ENCODE results near the gene ZNF575.
"Not testable (repeated sequence)": the region's sequence is repeated elsewhere in the genome, so short reads cannot be mapped to it uniquely, and the experiment has no call there.

The ZNF575 gene

GRCh38 chr19:43511324-43511723, 21.7 kb upstream of the ZNF575 start:
- DNase-seq: no peak

GRCh38 chr19:43512399-43512798, 20.6 kb upstream of the ZNF575 start:
- DNase-seq: not testable (repeated sequence)

DNA sequence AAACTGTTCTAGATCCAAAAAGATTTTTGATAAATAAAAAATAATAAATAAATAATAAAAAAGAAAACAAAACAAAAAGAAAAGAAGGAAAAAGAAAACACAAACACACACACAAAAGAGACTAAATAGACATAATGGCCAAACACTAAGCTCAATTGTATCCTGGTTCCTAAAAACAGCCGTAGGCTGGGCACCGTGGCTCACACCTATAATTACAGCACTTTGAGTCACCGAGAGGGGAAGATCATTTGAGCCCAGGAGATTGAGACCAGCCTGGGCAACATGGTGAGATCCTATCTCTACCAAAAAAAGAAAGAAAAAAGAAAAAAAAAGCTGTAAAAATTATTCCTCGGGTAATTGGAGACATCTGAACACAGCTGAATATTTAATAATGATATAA, 14.9 kb upstream of the ZNF575 start:
- no peak for DNase-seq

DNA sequence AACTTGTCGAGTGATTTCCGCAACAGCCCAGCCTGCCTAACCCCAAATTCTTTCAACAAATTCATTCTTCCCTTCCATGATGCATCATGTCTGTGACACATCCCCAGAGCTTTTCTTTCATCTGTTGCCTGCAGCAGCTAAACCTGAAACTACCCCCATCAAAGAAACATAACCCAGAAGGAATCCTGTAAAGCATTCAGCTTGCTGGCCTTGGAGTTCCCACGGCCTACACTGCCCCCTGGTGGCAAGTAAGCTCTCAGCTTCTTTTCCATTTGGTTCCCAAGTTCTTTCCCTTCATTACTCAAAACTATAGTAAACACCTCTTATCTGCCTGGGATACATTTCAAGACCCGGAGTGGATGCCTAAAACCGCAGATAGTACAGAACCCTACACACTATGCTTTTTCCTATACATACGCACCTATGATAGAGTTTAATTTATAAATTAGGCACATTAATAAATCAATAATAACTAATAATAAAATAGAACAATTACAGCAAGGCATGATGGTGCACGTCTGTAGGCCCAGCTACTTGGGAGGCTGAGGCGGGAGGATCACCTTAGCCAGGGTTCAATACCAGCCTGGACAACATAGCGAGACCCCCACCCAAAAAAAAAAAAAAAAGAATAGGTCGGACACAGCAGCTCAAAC, 13.4 kb upstream of the ZNF575 start:
- peak; percentile 80 for DNase-seq

DNA sequence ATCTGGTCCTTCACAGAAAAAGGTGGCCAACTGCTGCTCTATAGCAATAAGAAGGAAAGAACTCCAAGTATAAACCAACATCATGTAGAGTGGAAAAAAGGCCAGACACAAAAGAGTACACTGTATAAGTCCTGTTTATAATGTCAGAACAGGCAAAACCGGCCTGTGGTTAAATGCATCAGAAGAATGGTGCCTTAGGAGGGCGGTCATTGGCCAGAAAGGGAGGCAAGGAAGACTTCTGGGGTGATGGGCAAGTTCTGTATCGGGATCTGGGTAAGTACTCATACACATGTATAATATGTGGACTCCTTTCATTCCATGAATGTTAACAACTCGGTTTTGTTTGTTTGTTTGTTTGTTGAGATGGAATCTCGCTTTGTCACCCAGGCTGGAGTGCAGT, 10.1 kb upstream of the ZNF575 start:
- DNase-seq: no peak

- not testable (repeated sequence) for DNase-seq
These were observed 9.3 kb upstream of the ZNF575 start for GRCh38 chr19:43523696-43524095.

GRCh38 chr19:43524922-43525835, 7.8 kb upstream of the ZNF575 start:
- DNase-seq: peak; percentile 47

GRCh38 chr19:43525836-43526771, 6.9 kb upstream of the ZNF575 start:
- DNase-seq: peak; percentile 39

- peak; percentile 76 for DNase-seq
These were observed 5.8 kb upstream of the ZNF575 start, which contains the start of gene ETHE1 for GRCh38 chr19:43526884-43527859. ETHE1 (minus strand) TSS chr19:43527201; CDS start chr19:43527177, 24 bp downstream.

DNA sequence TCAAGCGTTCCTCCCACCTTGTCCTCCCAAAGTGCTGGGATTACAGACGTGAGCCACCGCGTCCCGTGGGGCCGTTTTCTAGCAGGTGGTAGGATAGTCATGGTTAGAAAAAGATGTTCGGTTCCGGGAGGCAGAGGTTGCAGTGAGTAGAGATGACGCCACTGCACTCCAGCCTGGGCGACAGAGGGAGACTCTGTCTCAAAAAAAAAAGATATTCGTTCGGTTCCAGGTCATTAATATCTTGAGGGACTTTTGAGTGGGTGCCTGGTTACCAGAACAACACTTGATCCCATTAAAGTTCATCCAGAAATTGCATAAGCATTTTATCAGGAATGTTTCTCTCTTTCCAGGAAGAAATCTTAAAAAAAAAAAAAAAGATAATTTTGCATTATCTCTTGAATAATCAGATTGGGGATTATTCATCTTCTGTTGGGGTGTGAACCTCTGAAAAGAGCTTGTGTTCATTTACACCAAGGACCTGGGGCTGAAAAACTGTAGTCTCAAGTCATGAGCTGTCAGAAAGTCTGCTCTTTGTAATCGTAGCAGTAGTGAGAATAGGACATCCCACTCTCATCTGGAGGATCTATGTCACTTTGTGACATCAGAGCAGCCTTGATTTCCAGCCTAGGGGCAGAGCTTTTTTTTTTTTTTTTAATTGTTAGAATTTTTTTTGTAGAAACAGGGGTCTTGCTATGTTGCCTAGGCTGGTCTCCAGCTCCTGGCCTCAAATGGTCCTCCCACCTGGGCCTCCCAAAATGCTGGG, 4.9 kb upstream of the ZNF575 start:
- DNase-seq: no peak

DNA sequence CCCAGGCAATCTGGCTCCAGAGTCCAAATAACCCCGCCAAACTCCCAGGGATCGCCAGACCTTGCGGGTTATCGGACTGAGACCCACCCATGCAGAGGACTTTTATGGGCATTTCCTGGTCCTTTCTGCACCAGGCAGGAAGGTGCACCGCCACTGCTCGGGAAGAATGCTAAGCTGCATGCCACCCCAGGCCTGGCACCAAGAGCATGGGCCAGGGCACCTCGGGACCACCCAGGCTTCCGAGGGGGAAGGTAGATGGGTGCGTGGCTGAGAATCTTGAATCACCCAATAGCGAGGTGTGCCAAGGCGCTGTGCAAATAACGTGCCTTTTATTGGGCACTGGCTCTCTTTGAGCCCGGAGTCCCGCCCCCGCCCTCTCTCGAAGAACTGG, 422 bp upstream of the ZNF575 start:
- DNase-seq: no peak

GRCh38 chr19:43533546-43534304, 737 bp downstream of the ZNF575 start:
- DNase-seq: peak; percentile 93

- DNase-seq: no peak
These were observed 1.4 kb downstream of the ZNF575 start for GRCh38 chr19:43534305-43534815.

GRCh38 chr19:43534816-43535761, 2.1 kb downstream of the ZNF575 start:
- DNase-seq: peak; percentile 42

- DNase-seq: no peak
These were observed 5.9 kb downstream of the ZNF575 start for GRCh38 chr19:43538922-43539321.

GRCh38 chr19:43540381-43540780, 7.4 kb downstream of the ZNF575 start:
- no peak for DNase-seq

DNA sequence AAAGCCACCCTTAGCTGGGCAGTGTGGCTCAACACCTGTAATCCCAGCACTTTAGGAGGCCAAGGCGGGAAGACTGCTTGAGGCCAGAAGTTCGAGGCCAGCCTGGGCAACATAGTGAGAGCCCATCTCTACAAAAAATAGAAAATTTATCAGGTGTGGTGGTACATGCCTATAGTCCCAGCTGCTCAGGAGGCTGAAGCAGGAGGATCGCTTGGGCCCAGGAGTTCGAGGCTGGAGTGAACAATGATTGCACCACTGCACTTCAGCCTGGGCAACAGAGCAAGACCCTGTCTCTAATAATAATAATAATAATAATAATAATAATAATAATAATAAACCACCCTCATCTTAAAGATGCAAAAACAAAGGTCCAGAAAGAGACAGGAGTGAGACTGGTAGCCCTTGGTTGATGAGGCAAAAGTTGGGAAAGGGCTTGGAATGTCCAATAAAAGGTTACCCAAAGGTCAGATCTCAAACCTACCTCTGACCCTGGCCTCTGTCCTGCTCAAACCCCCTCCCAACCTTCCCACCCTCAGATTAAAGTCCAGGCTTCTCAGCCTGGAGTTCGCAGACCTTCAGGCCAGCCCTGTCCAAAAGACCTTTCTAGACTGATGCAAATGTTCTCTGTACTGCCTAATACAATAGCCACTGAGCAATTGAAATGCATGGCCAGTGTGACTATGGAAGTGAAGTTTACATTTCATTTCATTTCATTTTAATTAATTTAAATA, 9.1 kb downstream of the ZNF575 start:
- no peak for DNase-seq

GRCh38 chr19:43544077-43544476, 11.1 kb downstream of the ZNF575 start:
- no peak for DNase-seq
